ENCODE data around the gene PHACTR3. TPM values are rescaled to one million over a fixed set of nuclear protein-coding genes. Genes with fewer than 3 reads are reported as not detected.

PHACTR3 gene
- polyA plus RNA-seq, 2 of the 4 experiments (the other 2 are of a cell fraction) = not detected

GRCh38 chr20:59583428-59584277 lies 20.7 kb upstream of the PHACTR3 start:
- Histone ChIP-seq H3K4me3 (no peak overlapping the region), H3K9me3 (peaks cover 5% of the 10 kb centered on the region; the same call in 1 of the 3 replicates), H3K27ac (no peak overlapping the region), H3K4me2 (no peak overlapping the region), H3K4me1 (no peaks in the 10 kb centered on the region)
- FAIRE-seq = no peak
- ChIA-PET CTCF (interaction anchor here (0.6 to 1.4 kb wide), 4 partner anchors 10 to 16 kb away, joined by 3 to 7 read pairs (median 3); no protein-coding TSS in a partner anchor), POLR2A (no interaction called here)
- no peak for ATAC-seq
- 57% methylated on average over 31 of the region's 31 CpGs for WGBS (ENCODE audit: missing lambda C conversion rate)
- no peak for DNase-seq (ENCODE audit: low read depth in 1 of 2, low spot score in 1 of 2)
- TF ChIP-seq ZFP36 (IDR thresholded peaks at IDR 0.05; ENCODE audit: borderline replicate concordance, partially characterized antibody) (no peak), CTCF (IDR thresholded peaks at IDR 0.05) (no peak), CEBPB (IDR thresholded peaks at IDR 0.05) (no peak)

- Histone ChIP-seq H3K4me2 (no peak overlapping the region), H3K4me1 (no peaks in the 10 kb centered on the region), H3K27ac (no peak overlapping the region), H3K4me3 (no peak overlapping the region), H3K9me3 (peaks cover 5% of the 10 kb centered on the region; the same call in 1 of the 3 replicates)
- DNase-seq (ENCODE audit: low read depth in 1 of 2, low spot score in 1 of 2) (no peak), ATAC-seq (no peak), FAIRE-seq (no peak)
- ChIA-PET CTCF (interaction anchor here (0.6 to 2.0 kb wide), 5 partner anchors 11 to 30 kb away, joined by 3 to 19 read pairs (median 6); no protein-coding TSS in a partner anchor), POLR2A (no interaction called here)
- TF ChIP-seq NFE2L2 (conservative IDR thresholded peaks at IDR 0.05; ENCODE audit: low read length) = no peak
- TF ChIP-seq FOSL2 (IDR thresholded peaks at IDR 0.05) = no peak
- TF ChIP-seq FOSL2 (CRISPR knock-in tag; IDR thresholded peaks at IDR 0.05) = no peak
- TF ChIP-seq ZC3H11A (IDR thresholded peaks at IDR 0.05) = no peak
- no peak for TF ChIP-seq RNF2 (IDR thresholded peaks at IDR 0.05; ENCODE audit: borderline replicate concordance, low read depth)
- no peak for TF ChIP-seq CBX8 (IDR thresholded peaks at IDR 0.05)
- TF ChIP-seq CBX2 (IDR thresholded peaks at IDR 0.05; ENCODE audit: borderline replicate concordance, low read depth) = no peak
- no peak for TF ChIP-seq JUN (IDR thresholded peaks at IDR 0.05)
- TF ChIP-seq ATOH8 (CRISPR knock-in tag; IDR thresholded peaks at IDR 0.05; ENCODE audit: low read depth) = no peak
- no peak for TF ChIP-seq HDAC2 (IDR thresholded peaks at IDR 0.05)
- WGBS (ENCODE audit: missing lambda C conversion rate) = 61% methylated on average over 15 of the region's 15 CpGs
These were observed 19.9 kb upstream of the PHACTR3 start for GRCh38 chr20:59584278-59584925.

- FAIRE-seq (no peak), DNase-seq (ENCODE audit: low read depth in 1 of 2, low spot score in 1 of 2) (no peak), ATAC-seq (no peak)
- Histone ChIP-seq H3K4me3 (no peak overlapping the region), H3K27ac (no peak overlapping the region), H3K4me1 (no peaks in the 10 kb centered on the region), H3K9me3 (peaks cover 5% of the 10 kb centered on the region; the same call in 1 of the 3 replicates), H3K4me2 (no peak overlapping the region)
- TF ChIP-seq FOSL2 (IDR thresholded peaks at IDR 0.05) (no peak), FOSL2 (CRISPR knock-in tag; IDR thresholded peaks at IDR 0.05) (no peak), CHD2 (IDR thresholded peaks at IDR 0.05; ENCODE audit: low read length, partially characterized antibody) (no peak), BCL3 (IDR thresholded peaks at IDR 0.05) (no peak), MAZ (IDR thresholded peaks at IDR 0.05; ENCODE audit: borderline replicate concordance, low read depth, low read length) (no peak), POLR2A (IDR thresholded peaks at IDR 0.05; ENCODE audit: low read length) (no peak), NFE2L2 (conservative IDR thresholded peaks at IDR 0.05; ENCODE audit: low read length) (no peak), ATOH8 (CRISPR knock-in tag; IDR thresholded peaks at IDR 0.05; ENCODE audit: low read depth) (no peak), USF2 (IDR thresholded peaks at IDR 0.05) (no peak), RAD21 (conservative IDR thresholded peaks at IDR 0.05 in 1 of 2, IDR thresholded peaks at IDR 0.05 in 1 of 2) (no peak), GATA3 (IDR thresholded peaks at IDR 0.05; ENCODE audit: borderline replicate concordance) (no peak), RCOR1 (IDR thresholded peaks at IDR 0.05; ENCODE audit: low read depth, low read length) (no peak)
- 59% methylated on average over 16 of the region's 16 CpGs for WGBS (ENCODE audit: missing lambda C conversion rate)
- ChIA-PET CTCF (interaction anchor here (1.1 to 2.7 kb wide), 4 partner anchors 12 to 22 kb away, joined by 3 to 19 read pairs (median 10); no protein-coding TSS in a partner anchor), POLR2A (no interaction called here)
These were observed 18.5 kb upstream of the PHACTR3 start for GRCh38 chr20:59585714-59586409.

All from A549 (cell line).